Measurements from ENCODE around the gene CCL26. TPM values are rescaled to one million over a fixed set of nuclear protein-coding genes. Genes with fewer than 3 reads are reported as not detected.

The CCL26 gene
- total and polyA plus RNA-seq, 10 of the 15 experiments (the other 5 are each of a cell fraction or from before 2014, with no cell fraction given), result not detected

GRCh38 chr7:75814407-75814947 is 42.5 kb upstream of the CCL26 start:
- Histone ChIP-seq H3K4me2 (ENCODE audit: control insufficient read depth, insufficient read depth) (no peak overlapping the region), H2AFZ (ENCODE audit: control insufficient read depth, low read depth, low read length) (no peak overlapping the region), H3K9ac (ENCODE audit: control insufficient read depth, insufficient read depth, low read length) (no peak overlapping the region), H3K36me3 (ENCODE audit: control insufficient read depth in 2 of 2, insufficient read depth in 2 of 2, low read length in 1 of 2) (no peaks in the 10 kb centered on the region), H3K79me2 (ENCODE audit: control insufficient read depth, insufficient read depth, low read length) (no peaks in the 10 kb centered on the region), H3K4me1 (ENCODE audit: control insufficient read depth, insufficient read depth, low read length) (no peaks in the 10 kb centered on the region), H4K20me1 (ENCODE audit: control insufficient read depth, insufficient read depth) (no peaks in the 10 kb centered on the region), H3K4me3 (no peak overlapping the region), H3K9me3 (replicated peaks; ENCODE audit: control insufficient read depth, insufficient read depth, low read length) (no peaks in the 10 kb centered on the region), H3K27ac (ENCODE audit: control insufficient read depth, insufficient read depth) (no peak overlapping the region), H3K27me3 (replicated peaks in 1 of 2; ENCODE audit: control insufficient read depth in 2 of 2, insufficient read depth in 2 of 2, low read length in 1 of 2) (no peaks in the 10 kb centered on the region; a peak in 1 of 4 replicates)
- intact Hi-C loops (cut with micrococcal nuclease; ENCODE audit: unreplicated experiment) (no loop called here), in situ Hi-C loops (cut with MboI) (no loop called here)
- ATAC-seq (no peak), FAIRE-seq (no peak), DNase-seq (ENCODE audit: low read depth, low spot score) (no peak)
- RAD21 ChIA-PET (ENCODE audit: unreplicated experiment), result no interaction called here
- SMC1A ChIA-PET (ENCODE audit: uncharacterized antibody, unreplicated experiment), result no interaction called here
- no TSS peak for BruUV-seq (replicated peaks)
- WGBS (ENCODE audit: insufficient coverage, insufficient replicate concordance, low lambda C conversion rate, missing lambda C conversion rate), result 73% methylated on average over 13 of the region's 13 CpGs
- CTCF ChIA-PET, result no interaction called here
- TF ChIP-seq NBN (IDR thresholded peaks at IDR 0.05) (no peak), HDAC2 (IDR thresholded peaks at IDR 0.05) (no peak), FOXM1 (IDR thresholded peaks at IDR 0.05; ENCODE audit: low read depth, low read length) (no peak), BRCA1 (IDR thresholded peaks at IDR 0.05; ENCODE audit: low read depth, low read length) (no peak), NFXL1 (IDR thresholded peaks at IDR 0.05; ENCODE audit: borderline replicate concordance) (no peak), CBX3 (IDR thresholded peaks at IDR 0.05; ENCODE audit: borderline replicate concordance, low read depth) (no peak), HCFC1 (IDR thresholded peaks at IDR 0.05; ENCODE audit: low read length) (no peak)
- TF ChIP-seq, protein P1, sequence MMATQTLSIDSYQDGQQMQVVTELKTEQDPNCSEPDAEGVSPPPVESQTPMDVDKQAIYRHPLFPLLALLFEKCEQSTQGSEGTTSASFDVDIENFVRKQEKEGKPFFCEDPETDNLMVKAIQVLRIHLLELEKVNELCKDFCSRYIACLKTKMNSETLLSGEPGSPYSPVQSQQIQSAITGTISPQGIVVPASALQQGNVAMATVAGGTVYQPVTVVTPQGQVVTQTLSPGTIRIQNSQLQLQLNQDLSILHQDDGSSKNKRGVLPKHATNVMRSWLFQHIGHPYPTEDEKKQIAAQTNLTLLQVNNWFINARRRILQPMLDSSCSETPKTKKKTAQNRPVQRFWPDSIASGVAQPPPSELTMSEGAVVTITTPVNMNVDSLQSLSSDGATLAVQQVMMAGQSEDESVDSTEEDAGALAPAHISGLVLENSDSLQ (IDR thresholded peaks at IDR 0.05), result no peak
- TF ChIP-seq, protein P2, sequence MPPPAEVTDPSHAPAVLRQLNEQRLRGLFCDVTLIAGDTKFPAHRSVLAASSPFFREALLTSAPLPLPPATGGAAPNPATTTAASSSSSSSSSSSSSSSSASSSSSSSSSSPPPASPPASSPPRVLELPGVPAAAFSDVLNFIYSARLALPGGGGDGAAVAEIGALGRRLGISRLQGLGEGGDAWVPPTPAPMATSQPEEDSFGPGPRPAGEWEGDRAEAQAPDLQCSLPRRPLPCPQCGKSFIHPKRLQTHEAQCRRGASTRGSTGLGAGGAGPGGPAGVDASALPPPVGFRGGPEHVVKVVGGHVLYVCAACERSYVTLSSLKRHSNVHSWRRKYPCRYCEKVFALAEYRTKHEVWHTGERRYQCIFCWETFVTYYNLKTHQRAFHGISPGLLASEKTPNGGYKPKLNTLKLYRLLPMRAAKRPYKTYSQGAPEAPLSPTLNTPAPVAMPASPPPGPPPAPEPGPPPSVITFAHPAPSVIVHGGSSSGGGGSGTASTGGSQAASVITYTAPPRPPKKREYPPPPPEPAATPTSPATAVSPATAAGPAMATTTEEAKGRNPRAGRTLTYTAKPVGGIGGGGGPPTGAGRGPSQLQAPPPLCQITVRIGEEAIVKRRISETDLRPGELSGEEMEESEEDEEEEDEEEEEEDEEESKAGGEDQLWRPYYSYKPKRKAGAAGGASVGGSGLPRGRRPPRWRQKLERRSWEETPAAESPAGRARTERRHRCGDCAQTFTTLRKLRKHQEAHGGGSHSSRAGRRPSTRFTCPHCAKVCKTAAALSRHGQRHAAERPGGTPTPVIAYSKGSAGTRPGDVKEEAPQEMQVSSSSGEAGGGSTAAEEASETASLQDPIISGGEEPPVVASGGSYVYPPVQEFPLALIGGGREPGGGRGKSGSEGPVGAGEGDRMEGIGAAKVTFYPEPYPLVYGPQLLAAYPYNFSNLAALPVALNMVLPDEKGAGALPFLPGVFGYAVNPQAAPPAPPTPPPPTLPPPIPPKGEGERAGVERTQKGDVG (CRISPR knock-in tag; IDR thresholded peaks at IDR 0.05), result no peak
- POLR2A ChIA-PET, result no interaction called here

Data from GM12878 (cell line).